Measurements from ENCODE around the gene ZNF674.

DNA sequence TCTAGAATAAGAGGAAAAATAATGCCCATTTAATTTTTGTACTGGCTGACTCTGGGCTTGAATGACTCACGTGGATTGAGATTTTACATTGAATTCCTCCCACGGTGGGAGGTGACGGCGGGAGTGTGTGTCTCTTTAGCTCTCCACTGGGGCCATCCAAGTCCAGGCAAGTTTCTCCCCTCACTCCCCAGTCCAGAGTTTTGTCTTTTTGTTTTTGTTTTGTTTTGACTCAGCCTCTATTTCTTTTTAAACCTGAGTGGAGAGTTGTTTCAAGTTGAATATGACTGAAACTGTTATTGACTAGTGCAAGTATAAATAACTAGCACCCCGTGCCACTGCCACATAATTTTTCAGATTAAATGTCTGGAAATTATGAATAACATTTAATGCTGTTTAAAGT, 41.9 kb upstream of the ZNF674 start:
- TF ChIP-seq EZH2 (IDR thresholded peaks at IDR 0.05): no peak
- no peak for TF ChIP-seq POLR2AphosphoS5 (IDR thresholded peaks at IDR 0.05; ENCODE audit: borderline replicate concordance, low read depth, low read length)
